GM23248 (cell line): ENCODE measurements around the gene EVX2. TPM values are rescaled to one million over a fixed set of nuclear protein-coding genes. Genes with fewer than 3 reads are reported as not detected.
A peak's percentile ranks its signal among the peaks of the same experiment; 100 is the strongest.

Experiments used
- DNase-seq: peaks from one replicate; pipeline ENCODE4 v3.0.0-alpha.2; 2015
- H2AFZ ChIP-seq: fragments of 200-600 bp; sonication (generic); 2 replicates; pipeline ENCODE4 v1.6.1; 2016; ENCODE audit warnings: antibody characterized with exemption
- H3F3A ChIP-seq: fragments of 200-600 bp; sonication (generic); 2 replicates; pipeline ENCODE4 v1.6.1; 2016; ENCODE audit warnings: mild to moderate bottlenecking, antibody characterized with exemption, mixed run types; ENCODE audit not compliant: insufficient read depth
- H3K27ac ChIP-seq: fragments of 200-600 bp; sonication (generic); 2 replicates; pipeline ENCODE4 v1.5.1; 2016; ENCODE audit warnings: mild to moderate bottlenecking
- H3K27me3 ChIP-seq: fragments of 200-600 bp; sonication (generic); replicated peaks from 2 replicates; pipeline ENCODE4 v1.6.1; 2016; ENCODE audit warnings: mild to moderate bottlenecking; ENCODE audit not compliant: insufficient read depth
- H3K36me3 ChIP-seq: fragments of 200-600 bp; sonication (generic); 2 replicates; pipeline ENCODE4 v1.6.1; 2016; ENCODE audit warnings: low read depth, mild to moderate bottlenecking
- H3K4me1 ChIP-seq: fragments of 200-600 bp; sonication (generic); 2 replicates; pipeline ENCODE4 v1.6.1; 2016; ENCODE audit warnings: mild to moderate bottlenecking; ENCODE audit not compliant: insufficient read depth
- H3K4me2 ChIP-seq: fragments of 200-600 bp; sonication (generic); one replicate; pipeline ENCODE4 v1.6.1; 2016; ENCODE audit warnings: mild to moderate bottlenecking; ENCODE audit not compliant: unreplicated experiment
- H3K4me3 ChIP-seq: fragments of 200-600 bp; sonication (generic); 2 replicates; pipeline ENCODE4 v1.5.1; 2016; ENCODE audit warnings: mild to moderate bottlenecking
- H3K79me2 ChIP-seq: fragments of 200-600 bp; sonication (generic); 2 replicates; pipeline ENCODE4 v1.6.1; 2016; ENCODE audit warnings: mild to moderate bottlenecking; ENCODE audit not compliant: insufficient read depth
- H3K9ac ChIP-seq: fragments of 200-600 bp; sonication (generic); 2 replicates; pipeline ENCODE4 v1.6.1; 2016; ENCODE audit warnings: mild to moderate bottlenecking
- H3K9me2 ChIP-seq: fragments of 200-600 bp; sonication (generic); 2 replicates; pipeline ENCODE4 v1.6.1; 2016; ENCODE audit warnings: mixed run types, mild to moderate bottlenecking, moderate library complexity; ENCODE audit not compliant: insufficient read depth
- H3K9me3 ChIP-seq: fragments of 200-600 bp; sonication (generic); one replicate; pipeline ENCODE4 v1.6.1; 2017; ENCODE audit warnings: low read depth
- H4K20me1 ChIP-seq: fragments of 200-600 bp; sonication (generic); 2 replicates; pipeline ENCODE4 v1.6.0; 2016; ENCODE audit not compliant: insufficient read depth
- EZH2 ChIP-seq: fragments of 200-600 bp; sonication (generic); IDR thresholded peaks from 2 replicates; pipeline ENCODE4 v1.6.1; 2018; ENCODE audit warnings: antibody characterized with exemption, mild to moderate bottlenecking; ENCODE audit not compliant: insufficient read depth, poor library complexity, severe bottlenecking
- EZH2phosphoT487 ChIP-seq: fragments of 200-600 bp; sonication (generic); IDR thresholded peaks from 2 replicates; pipeline ENCODE4 v1.6.1; 2018; ENCODE audit warnings: antibody characterized with exemption, moderate library complexity, mild to moderate bottlenecking, low read depth; ENCODE audit not compliant: insufficient read depth
- WGBS, 2 experiments: methylation state at CpG; one replicate each; pipeline ENCODE4 v1.1.6; 2015 to 2017; ENCODE audit warnings: low lambda C conversion rate in 2 of 2, low coverage in 1 of 2; ENCODE audit errors: missing lambda C conversion rate in 2 of 2; 5-methylcytosine and 5-hydroxymethylcytosine counted together
- in situ Hi-C: fragments of 300-500 bp; cut with MboI; formaldehyde crosslinking; loops from 2 replicates; pipeline ENCODE4 v1.15.0; 2020
- polyA plus RNA-seq: library from polyadenylated mRNA; unstranded; fragments of >200 nt; fragmentation: Nextera tagmentation; extraction: Ambion mirVana; gene quantifications from 2 replicates; pipeline ENCODE4 v1.2.1, GENCODE V29; 2016
- total RNA-seq: library from RNA; depleted of rRNA; stranded (reverse); fragments of >200 nt; shearing (Covaris generic); gene quantifications from 2 replicates; pipeline ENCODE4 v1.2.3, GENCODE V29; 2014

EVX2 gene
- total and polyA plus RNA-seq, 2 experiments from 2014 or later: not detected

DNA sequence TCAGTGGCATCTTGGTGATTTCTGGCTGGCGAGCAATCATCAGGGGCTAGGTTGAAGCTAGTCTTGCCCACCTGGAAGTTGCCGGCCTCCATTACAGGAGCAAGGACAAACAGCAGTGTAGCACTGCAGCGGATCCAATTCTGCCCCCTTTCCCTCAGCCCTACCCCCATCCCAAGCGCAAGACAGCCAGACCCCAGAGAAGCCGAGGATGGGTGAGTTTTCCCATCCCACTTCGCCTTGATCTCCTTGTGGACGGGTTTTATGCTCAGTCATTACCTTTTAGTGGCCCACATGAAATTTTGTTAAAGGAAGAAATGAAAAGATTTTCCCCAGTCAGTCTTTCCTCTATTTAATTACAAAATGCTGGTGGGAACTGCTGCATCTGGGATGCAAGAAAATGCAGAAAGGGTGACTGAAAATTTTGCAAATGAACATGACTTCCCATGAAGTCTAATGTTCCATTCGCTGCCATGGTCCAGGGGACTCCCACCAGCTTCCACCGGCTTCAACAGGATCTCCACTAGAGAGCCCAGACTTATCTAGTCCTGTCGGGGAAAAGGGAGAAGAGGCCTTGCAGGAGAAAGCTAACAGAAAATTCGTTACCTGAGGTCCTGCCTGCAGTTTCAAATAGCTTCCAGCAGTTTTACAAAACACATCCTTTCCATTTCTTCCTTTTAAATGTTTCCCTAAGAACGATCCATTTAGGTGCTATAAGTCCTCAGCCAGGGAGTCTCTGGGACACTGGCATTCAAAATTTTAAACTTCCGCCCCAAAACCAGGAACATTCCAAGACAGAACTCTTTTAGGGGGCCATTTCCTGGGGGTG lies 36.8 kb upstream of the EVX2 start:
- no peaks in the 10 kb centered on the region for H3K9me2 ChIP-seq
- H3K27me3 ChIP-seq: no peaks in the 10 kb centered on the region
- no peak overlapping the region for H2AFZ ChIP-seq
- in situ Hi-C loops: loop anchor here (10.0 to 25.0 kb wide), 2 partner anchors 704 to 1617 kb away; no protein-coding TSS in a partner anchor
- no peaks in the 10 kb centered on the region for H3K9me3 ChIP-seq
- H3K4me2 ChIP-seq: no peak overlapping the region
- H4K20me1 ChIP-seq: no peaks in the 10 kb centered on the region
- DNase-seq: no peak
- peaks cover 81% of the 10 kb centered on the region for H3K79me2 ChIP-seq
- peaks cover 10% of the 10 kb centered on the region; the same call in 1 of the 2 replicates for H3K36me3 ChIP-seq
- H3K27ac ChIP-seq: no peak overlapping the region
- H3K4me3 ChIP-seq: no peak overlapping the region
- no peaks in the 10 kb centered on the region for H3K4me1 ChIP-seq
- WGBS, 2 experiments: 93 to 94% methylated on average over 13 of the region's 13 CpGs
- H3F3A ChIP-seq: peaks cover 11% of the 10 kb centered on the region
- H3K9ac ChIP-seq: no peak overlapping the region
- TF ChIP-seq EZH2 (no peak), EZH2phosphoT487 (no peak)

DNA sequence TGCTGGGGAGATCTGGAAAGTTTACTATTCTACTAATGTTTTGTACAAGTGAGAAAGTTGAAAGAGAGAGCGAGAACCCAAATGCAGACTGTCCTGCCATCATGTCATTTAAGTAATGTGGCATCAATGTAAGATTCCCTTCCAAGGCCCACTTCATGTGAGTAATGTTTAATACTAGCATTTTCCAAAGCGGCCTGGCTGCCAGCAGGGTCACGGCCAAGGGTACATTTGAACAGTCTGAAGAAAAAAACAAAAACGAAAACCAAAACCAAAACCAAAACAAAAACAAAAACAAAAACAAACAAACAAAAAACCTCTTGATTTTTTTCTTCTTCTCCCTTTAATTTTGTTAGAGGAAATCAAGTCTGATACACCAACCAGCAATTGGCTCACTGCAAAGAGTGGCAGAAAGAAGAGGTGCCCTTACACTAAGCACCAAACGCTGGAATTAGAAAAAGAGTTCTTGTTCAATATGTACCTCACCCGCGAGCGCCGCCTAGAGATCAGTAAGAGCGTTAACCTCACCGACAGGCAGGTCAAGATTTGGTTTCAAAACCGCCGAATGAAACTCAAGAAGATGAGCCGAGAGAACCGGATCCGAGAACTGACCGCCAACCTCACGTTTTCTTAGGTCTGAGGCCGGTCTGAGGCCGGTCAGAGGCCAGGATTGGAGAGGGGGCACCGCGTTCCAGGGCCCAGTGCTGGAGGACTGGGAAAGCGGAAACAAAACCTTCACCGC lies 35.0 kb upstream of the EVX2 start:
- H3K36me3 ChIP-seq: peaks cover 10% of the 10 kb centered on the region; the same call in 1 of the 2 replicates
- no peak overlapping the region for H3K4me3 ChIP-seq
- no peaks in the 10 kb centered on the region; the same call in 1 of the 2 replicates for H3K4me1 ChIP-seq
- 57 to 61% methylated on average over 24 of the region's 24 CpGs for WGBS, 2 experiments
- H3K27ac ChIP-seq: peak overlapping the region; percentile 4; the same call in 1 of the 2 replicates
- peak overlapping the region; percentile 13 for H3K4me2 ChIP-seq
- H4K20me1 ChIP-seq: no peaks in the 10 kb centered on the region
- no peak overlapping the region for H3K9ac ChIP-seq
- no peaks in the 10 kb centered on the region for H3K9me3 ChIP-seq
- peaks cover 91% of the 10 kb centered on the region for H3K79me2 ChIP-seq
- in situ Hi-C loops: loop anchor here (25.0 kb wide), 1 partner anchor 1619 kb away; no protein-coding TSS in a partner anchor
- H2AFZ ChIP-seq: no peak overlapping the region
- no peaks in the 10 kb centered on the region for H3K9me2 ChIP-seq
- peaks cover 13% of the 10 kb centered on the region for H3F3A ChIP-seq
- TF ChIP-seq EZH2phosphoT487 (no peak), EZH2 (no peak)
- no peaks in the 10 kb centered on the region for H3K27me3 ChIP-seq
- DNase-seq: peak; percentile 78

DNA sequence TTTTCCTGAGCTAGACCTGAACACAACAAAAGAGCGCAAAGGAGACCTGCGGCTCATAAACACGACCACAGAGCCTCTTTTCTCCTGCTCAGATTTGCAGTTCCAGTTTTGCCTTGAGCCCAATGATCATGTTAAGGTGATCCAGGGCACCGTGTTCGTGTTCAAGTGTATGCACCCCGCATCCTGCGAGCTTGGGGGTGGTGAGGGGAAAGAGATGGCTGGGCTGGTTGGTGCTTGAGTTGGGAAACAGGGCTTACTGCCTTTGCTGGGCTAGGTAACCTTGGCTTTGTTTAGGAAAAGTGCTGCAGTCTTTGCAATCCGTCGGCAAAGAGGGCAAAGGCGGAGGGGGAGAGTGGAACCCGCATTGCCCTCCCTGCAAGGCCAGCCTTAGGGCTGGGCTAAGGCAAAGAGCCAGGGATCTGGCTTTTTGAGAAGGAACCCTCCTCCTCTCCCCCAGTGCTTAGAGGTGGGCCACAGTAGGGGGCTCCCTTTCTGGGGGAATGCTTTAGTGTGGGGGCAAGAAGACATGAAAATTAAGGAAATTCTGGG lies 34.1 kb upstream of the EVX2 start:
- H3K4me3 ChIP-seq: no peak overlapping the region
- in situ Hi-C loops: loop anchor here (25.0 kb wide), 1 partner anchor 1619 kb away; no protein-coding TSS in a partner anchor
- peaks cover 10% of the 10 kb centered on the region; the same call in 1 of the 2 replicates for H3K36me3 ChIP-seq
- H4K20me1 ChIP-seq: no peaks in the 10 kb centered on the region
- H3K9me2 ChIP-seq: no peaks in the 10 kb centered on the region
- no peaks in the 10 kb centered on the region for H3K9me3 ChIP-seq
- H3K4me2 ChIP-seq: no peak overlapping the region
- H3K79me2 ChIP-seq: peaks cover 92% of the 10 kb centered on the region
- WGBS, 2 experiments: 83 to 88% methylated on average over 11 of the region's 11 CpGs
- no peak overlapping the region for H2AFZ ChIP-seq
- H3K9ac ChIP-seq: no peak overlapping the region
- H3K27me3 ChIP-seq: no peaks in the 10 kb centered on the region
- H3K27ac ChIP-seq: no peak overlapping the region; the same call in 1 of the 2 replicates
- H3F3A ChIP-seq: peaks cover 16% of the 10 kb centered on the region
- TF ChIP-seq EZH2 (no peak), EZH2phosphoT487 (no peak)
- no peak for DNase-seq
- no peaks in the 10 kb centered on the region; the same call in 1 of the 2 replicates for H3K4me1 ChIP-seq
